Natural killer cell (primary cell): ENCODE results near the gene KLK1. TPM values are rescaled to one million over a fixed set of nuclear protein-coding genes. Genes with fewer than 3 reads are reported as not detected.

Source experiments
- ATAC-seq, 3 donors: fragments of 150-1000 bp in 2 of 3; fragments of 200-7000 bp in 1 of 3; cut with Tn5 transposase; 1 replicate in 1 of 3; 2 replicates in 2 of 3; pipeline ENCODE4 v1.10.0; 2021; ENCODE audit warnings: mild to moderate bottlenecking in 2 of 3, moderate library complexity in 2 of 3
- DNase-seq, 2 donors: peaks; one replicate each; pipeline versions ENCODE4 v3.0.0 to v3.0.0-alpha.2; 2013 to 2021; ENCODE audit warnings: mixed read lengths in 1 of 2
- H3K27ac ChIP-seq: one replicate; pipeline ENCODE4 v1.5.1; 2013; ENCODE audit warnings: mild to moderate bottlenecking, low read length
- H3K27me3 ChIP-seq: one replicate; pipeline ENCODE4 v1.6.1; 2013; ENCODE audit warnings: low read length; ENCODE audit not compliant: control insufficient read depth, insufficient read depth
- H3K36me3 ChIP-seq: one replicate; pipeline ENCODE4 v1.6.1; 2013; ENCODE audit warnings: low read length; ENCODE audit not compliant: control insufficient read depth, insufficient read depth
- H3K4me1 ChIP-seq: one replicate; pipeline ENCODE4 v1.6.1; 2013; ENCODE audit warnings: low read length; ENCODE audit not compliant: control insufficient read depth, insufficient read depth
- H3K4me3 ChIP-seq: one replicate; pipeline ENCODE4 v1.5.1; 2013; ENCODE audit warnings: low read length
- H3K9me3 ChIP-seq: one replicate; pipeline ENCODE4 v1.6.1; 2013; ENCODE audit warnings: low read length; ENCODE audit not compliant: control insufficient read depth, insufficient read depth
- H3K27ac Mint-ChIP-seq, 2 donors: one replicate each; pipeline ENCODE4 v1.8.0; 2022; ENCODE audit warnings: mild to moderate bottlenecking in 2 of 2, mixed read lengths in 2 of 2, moderate library complexity in 1 of 2
- H3K27me3 Mint-ChIP-seq, 2 donors: one replicate each; pipeline ENCODE4 v1.8.0; 2022; ENCODE audit warnings: low read depth in 2 of 2, mixed read lengths in 2 of 2
- H3K36me3 Mint-ChIP-seq: one replicate; pipeline ENCODE4 v1.8.0; 2022; ENCODE audit warnings: mixed read lengths
- H3K4me1 Mint-ChIP-seq, 2 donors: one replicate each; pipeline ENCODE4 v1.8.0; 2022; ENCODE audit warnings: mixed read lengths in 2 of 2
- H3K4me3 Mint-ChIP-seq: one replicate; pipeline ENCODE4 v1.8.0; 2022; ENCODE audit warnings: mild to moderate bottlenecking, moderate library complexity, mixed read lengths
- H3K9me3 Mint-ChIP-seq, 2 donors: one replicate each; pipeline ENCODE4 v1.8.0; 2022; ENCODE audit warnings: mixed read lengths in 2 of 2
- WGBS: methylation state at CpG from one replicate; pipeline ENCODE4 v1.1.7; 2013; ENCODE audit warnings: missing lambda C conversion rate; ENCODE audit not compliant: insufficient coverage; 5-methylcytosine and 5-hydroxymethylcytosine counted together
- intact Hi-C: fragments of 100-400 bp; cut with micrococcal nuclease; formaldehyde crosslinking; loops from one replicate; pipeline ENCODE4 v1.14.2; 2022
- total RNA-seq, 4 donors: library from RNA; stranded (reverse); fragments of 120-200 nt in 1 of 4; gene quantifications; one replicate each; pipeline versions ENCODE4 v1.2.3 to v1.2.4, GENCODE V29; 2013 to 2022
- TF ChIP-seq, protein P1 (sequence below): fragments of 200-600 bp; IDR thresholded peaks from one replicate; pipeline ENCODE4 v1.8.0; 2022; ENCODE audit warnings: antibody characterized with exemption

KLK1 gene
- total RNA-seq, 3 donors from 2014 or later (not counting 1 experiment from before 2014, with no cell fraction given): not detected

DNA sequence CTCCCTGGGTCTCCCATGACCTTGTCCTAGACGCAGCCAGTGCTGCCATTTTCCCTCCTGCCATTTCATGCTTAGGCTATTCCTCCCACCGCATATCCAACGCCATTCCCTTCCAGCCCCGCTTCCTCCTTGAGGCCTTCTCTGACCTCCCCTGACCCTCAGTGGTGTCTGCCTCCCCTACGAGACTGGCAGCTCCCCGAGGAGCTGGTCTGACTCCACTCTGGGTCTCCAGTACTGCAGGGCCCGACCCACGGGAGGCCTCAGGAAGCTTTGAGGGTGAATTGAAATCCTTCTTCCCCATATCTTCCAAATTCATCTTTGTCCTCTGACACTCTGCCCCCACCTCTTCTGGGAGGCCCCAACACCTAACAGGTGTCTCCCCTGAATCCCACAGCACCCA is 9.1 kb upstream of the KLK1 start:
- Mint-ChIP-seq H3K27ac (no peak overlapping the region), H3K9me3 (no peaks in the 10 kb centered on the region), H3K4me3 (no peak overlapping the region), H3K27me3 (peaks cover 23 to 33% of the 10 kb centered on the region in 2 donors), H3K4me1 (peaks cover 5 to 21% of the 10 kb centered on the region in 2 donors), H3K36me3 (no peaks in the 10 kb centered on the region)
- H3K4me3 ChIP-seq: no peak overlapping the region
- TF ChIP-seq, protein P1, sequence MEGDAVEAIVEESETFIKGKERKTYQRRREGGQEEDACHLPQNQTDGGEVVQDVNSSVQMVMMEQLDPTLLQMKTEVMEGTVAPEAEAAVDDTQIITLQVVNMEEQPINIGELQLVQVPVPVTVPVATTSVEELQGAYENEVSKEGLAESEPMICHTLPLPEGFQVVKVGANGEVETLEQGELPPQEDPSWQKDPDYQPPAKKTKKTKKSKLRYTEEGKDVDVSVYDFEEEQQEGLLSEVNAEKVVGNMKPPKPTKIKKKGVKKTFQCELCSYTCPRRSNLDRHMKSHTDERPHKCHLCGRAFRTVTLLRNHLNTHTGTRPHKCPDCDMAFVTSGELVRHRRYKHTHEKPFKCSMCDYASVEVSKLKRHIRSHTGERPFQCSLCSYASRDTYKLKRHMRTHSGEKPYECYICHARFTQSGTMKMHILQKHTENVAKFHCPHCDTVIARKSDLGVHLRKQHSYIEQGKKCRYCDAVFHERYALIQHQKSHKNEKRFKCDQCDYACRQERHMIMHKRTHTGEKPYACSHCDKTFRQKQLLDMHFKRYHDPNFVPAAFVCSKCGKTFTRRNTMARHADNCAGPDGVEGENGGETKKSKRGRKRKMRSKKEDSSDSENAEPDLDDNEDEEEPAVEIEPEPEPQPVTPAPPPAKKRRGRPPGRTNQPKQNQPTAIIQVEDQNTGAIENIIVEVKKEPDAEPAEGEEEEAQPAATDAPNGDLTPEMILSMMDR: no peak
- intact Hi-C loops: no loop called here
- no peaks in the 10 kb centered on the region for H3K36me3 ChIP-seq
- DNase-seq: no peak
- H3K9me3 ChIP-seq: no peaks in the 10 kb centered on the region
- H3K27ac ChIP-seq: no peak overlapping the region
- 84% methylated on average over 8 of the region's 8 CpGs for WGBS
- H3K27me3 ChIP-seq: peaks cover 8% of the 10 kb centered on the region
- no peak for ATAC-seq
- peaks cover 12% of the 10 kb centered on the region for H3K4me1 ChIP-seq

DNA sequence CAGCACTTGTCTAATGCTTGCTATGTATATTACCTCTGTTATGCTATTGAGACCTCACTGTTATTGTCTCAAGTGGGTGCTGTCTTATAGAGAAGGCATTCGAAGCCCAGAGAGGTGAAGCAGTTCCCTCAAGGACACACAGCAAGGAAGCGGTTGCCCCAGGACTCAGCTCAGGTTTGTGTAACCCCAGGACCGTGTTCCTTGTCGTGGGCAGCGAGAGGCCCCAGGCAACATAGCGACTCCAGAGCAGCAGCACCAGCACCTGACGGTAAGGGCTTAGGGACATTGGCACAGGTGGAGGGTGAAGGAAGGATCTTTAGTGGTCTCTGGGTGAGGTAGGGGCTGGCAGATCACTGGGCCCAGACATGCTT is 7.4 kb upstream of the KLK1 start:
- ATAC-seq (no peak), DNase-seq (no peak)
- H3K27ac ChIP-seq: no peak overlapping the region
- H3K4me1 Mint-ChIP-seq: peaks cover 0 to 7% of the 10 kb centered on the region in 2 donors
- no peak overlapping the region for H3K4me3 ChIP-seq
- no peaks in the 10 kb centered on the region for H3K9me3 Mint-ChIP-seq
- no peaks in the 10 kb centered on the region for H3K9me3 ChIP-seq
- H3K27me3 ChIP-seq: peaks cover 4% of the 10 kb centered on the region
- no peaks in the 10 kb centered on the region for H3K36me3 ChIP-seq
- H3K27me3 Mint-ChIP-seq: peaks cover 18 to 26% of the 10 kb centered on the region in 2 donors
- no peak overlapping the region for H3K27ac Mint-ChIP-seq
- intact Hi-C loops: no loop called here
- no peaks in the 10 kb centered on the region for H3K36me3 Mint-ChIP-seq
- TF ChIP-seq, protein P1: no peak
- peaks cover 8% of the 10 kb centered on the region for H3K4me1 ChIP-seq
- 81% methylated on average over 7 of the region's 7 CpGs for WGBS
- H3K4me3 Mint-ChIP-seq: no peak overlapping the region

- Mint-ChIP-seq H3K27ac (no peak overlapping the region), H3K36me3 (no peaks in the 10 kb centered on the region), H3K4me1 (peaks cover 0 to 6% of the 10 kb centered on the region in 2 donors), H3K4me3 (no peak overlapping the region), H3K27me3 (peaks cover 18 to 26% of the 10 kb centered on the region in 2 donors), H3K9me3 (no peaks in the 10 kb centered on the region)
- ATAC-seq: no peak
- Histone ChIP-seq H3K9me3 (no peaks in the 10 kb centered on the region), H3K27ac (no peak overlapping the region), H3K4me1 (peaks cover 4% of the 10 kb centered on the region), H3K36me3 (no peaks in the 10 kb centered on the region), H3K27me3 (peaks cover 2% of the 10 kb centered on the region), H3K4me3 (no peak overlapping the region)
- intact Hi-C loops: no loop called here
- TF ChIP-seq, protein P1: no peak
- 53% methylated on average over 16 of the region's 17 CpGs for WGBS
- DNase-seq: no peak
These were observed 6.9 kb upstream of the KLK1 start for GRCh38 chr19:50830266-50831025.

DNA sequence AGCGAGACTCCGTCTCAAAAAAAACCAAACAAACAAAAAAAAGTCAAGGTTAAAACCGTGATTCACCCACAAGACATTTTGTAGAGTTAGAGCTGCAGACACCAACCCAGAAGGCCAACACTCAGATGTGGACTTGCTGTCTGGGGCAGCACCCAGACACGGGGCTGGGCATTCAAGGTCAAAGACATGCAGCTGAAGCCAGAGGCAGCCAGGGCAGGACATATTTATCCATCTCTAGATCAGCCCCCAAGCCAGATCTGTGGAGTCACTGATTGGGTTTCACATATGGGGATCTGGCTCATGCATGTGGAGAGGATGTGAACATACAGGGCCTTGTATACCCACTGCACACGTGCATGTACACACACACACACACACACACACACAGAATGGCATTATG is 6.2 kb upstream of the KLK1 start:
- DNase-seq (no peak), ATAC-seq (no peak)
- no peaks in the 10 kb centered on the region for H3K9me3 Mint-ChIP-seq
- Histone ChIP-seq H3K27ac (no peak overlapping the region), H3K27me3 (no peaks in the 10 kb centered on the region), H3K36me3 (no peaks in the 10 kb centered on the region), H3K4me1 (no peaks in the 10 kb centered on the region), H3K4me3 (no peak overlapping the region), H3K9me3 (no peaks in the 10 kb centered on the region)
- H3K27me3 Mint-ChIP-seq: peaks cover 18 to 26% of the 10 kb centered on the region in 2 donors
- 73% methylated on average over 5 of the region's 5 CpGs for WGBS
- no peak overlapping the region for H3K27ac Mint-ChIP-seq
- H3K36me3 Mint-ChIP-seq: no peaks in the 10 kb centered on the region
- no peak overlapping the region for H3K4me3 Mint-ChIP-seq
- intact Hi-C loops: no loop called here
- H3K4me1 Mint-ChIP-seq: no peaks in the 10 kb centered on the region
- TF ChIP-seq, protein P1: no peak
